GM12891 (cell line): ENCODE data around the gene WDR4. TPM values are rescaled to one million over a fixed set of nuclear protein-coding genes. Genes with fewer than 3 reads are reported as not detected.
"Not testable (repeated sequence)": the region's sequence is repeated elsewhere in the genome, so short reads cannot be mapped to it uniquely, and the experiment has no call there.

Experiments used
- DNase-seq: peaks from one replicate; pipeline ENCODE4 v3.0.0; 2011; ENCODE audit warnings: low spot score; ENCODE audit not compliant: insufficient read length
- FAIRE-seq: peaks from 2 replicates; lab custom pipeline; 2011; peaks lifted over from hg19 to GRCh38; lab: Jason Lieb, UNC
- PAX5 ChIP-seq: IDR thresholded peaks from 2 replicates; pipeline ENCODE4 v1.6.1; 2011; ENCODE audit warnings: low read length, moderate library complexity, mild to moderate bottlenecking; ENCODE audit not compliant: insufficient read depth, severe bottlenecking
- POLR2A ChIP-seq: IDR thresholded peaks from 2 replicates; pipeline ENCODE4 v1.6.1; 2011; ENCODE audit warnings: low read depth, low read length, control low read depth
- POLR2AphosphoS5 ChIP-seq: IDR thresholded peaks from 2 replicates; pipeline ENCODE4 v1.6.1; 2011; ENCODE audit warnings: low read depth, low read length, control low read depth
- POU2F2 ChIP-seq: IDR thresholded peaks from 2 replicates; pipeline ENCODE4 v1.6.1; 2011; ENCODE audit warnings: low read depth, mild to moderate bottlenecking, control low read depth, low read length, moderate library complexity
- SPI1 ChIP-seq: IDR thresholded peaks from 2 replicates; pipeline ENCODE4 v1.6.1; 2011; ENCODE audit warnings: low read depth, low read length, control low read depth
- TAF1 ChIP-seq: IDR thresholded peaks from 2 replicates; pipeline ENCODE4 v1.6.1; 2011; ENCODE audit warnings: low read depth, low read length, control low read depth
- polyA plus RNA-seq: library from polyadenylated mRNA; unstranded; fragments of >200 nt; gene quantifications from one replicate; pipeline ENCODE4 v1.2.1, GENCODE V29; 2012; ENCODE audit warnings: low read depth, missing spikeins, inconsistent platforms; ENCODE audit not compliant: missing spikeins

The WDR4 gene, protein sequence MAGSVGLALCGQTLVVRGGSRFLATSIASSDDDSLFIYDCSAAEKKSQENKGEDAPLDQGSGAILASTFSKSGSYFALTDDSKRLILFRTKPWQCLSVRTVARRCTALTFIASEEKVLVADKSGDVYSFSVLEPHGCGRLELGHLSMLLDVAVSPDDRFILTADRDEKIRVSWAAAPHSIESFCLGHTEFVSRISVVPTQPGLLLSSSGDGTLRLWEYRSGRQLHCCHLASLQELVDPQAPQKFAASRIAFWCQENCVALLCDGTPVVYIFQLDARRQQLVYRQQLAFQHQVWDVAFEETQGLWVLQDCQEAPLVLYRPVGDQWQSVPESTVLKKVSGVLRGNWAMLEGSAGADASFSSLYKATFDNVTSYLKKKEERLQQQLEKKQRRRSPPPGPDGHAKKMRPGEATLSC
- 10.5 TPM for polyA plus RNA-seq

DNA sequence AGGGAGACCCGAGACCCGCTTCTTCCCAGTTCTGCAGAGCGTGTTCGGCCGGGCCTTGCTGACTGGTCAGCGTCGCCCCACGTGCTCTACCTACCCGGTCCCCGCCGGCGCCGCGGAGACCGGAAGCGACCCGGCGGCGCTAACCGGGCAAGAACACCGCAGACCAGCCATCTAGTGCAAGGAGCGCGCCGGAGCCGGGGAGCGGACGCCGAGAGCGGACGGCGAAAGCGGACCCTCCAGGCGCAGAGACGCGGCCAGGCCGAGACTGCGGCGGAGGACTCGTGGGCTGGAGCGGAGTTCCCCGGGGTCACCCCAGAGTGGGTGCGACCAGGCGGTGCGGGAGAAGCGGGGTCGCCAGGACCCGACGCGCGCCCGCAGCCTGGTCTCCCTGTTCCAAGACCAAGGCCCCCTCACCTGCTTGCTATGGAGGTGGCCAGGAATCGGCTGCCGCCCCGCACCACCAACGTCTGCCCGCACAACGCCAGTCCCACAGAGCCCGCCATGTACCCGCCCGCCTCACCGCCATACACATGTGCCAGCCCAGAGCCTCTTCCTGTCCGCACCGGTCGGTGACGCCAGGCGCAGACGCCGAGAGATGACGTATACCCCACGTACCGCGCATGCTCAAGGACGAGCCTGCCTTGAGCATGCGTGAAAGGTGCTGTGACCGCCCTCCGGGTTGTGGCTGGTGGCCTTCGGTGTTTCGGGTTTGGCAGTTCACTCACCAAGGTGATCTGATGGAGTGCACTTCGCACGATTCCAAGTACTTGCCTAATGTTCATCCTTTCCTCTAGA is at the start of gene WDR4:
TSS of gene WDR4 (minus strand) at position 547 of the 795 bp plus-strand sequence. CDS start at position 503, 44 bp downstream.
- TF ChIP-seq POLR2A (peak; percentile 98), POLR2AphosphoS5 (peak; percentile 99), TAF1 (peak; percentile 99), PAX5 (no peak), POU2F2 (peak; percentile 57), SPI1 (peak; percentile 38; the same call in 1 of the 2 replicates)
- peak; percentile 99 for FAIRE-seq
- peak; percentile 97 for DNase-seq

GRCh38 chr21:42927474-42928200 is 48.3 kb upstream of the WDR4 start:
- DNase-seq, FAIRE-seq: not testable (repeated sequence)

DNA sequence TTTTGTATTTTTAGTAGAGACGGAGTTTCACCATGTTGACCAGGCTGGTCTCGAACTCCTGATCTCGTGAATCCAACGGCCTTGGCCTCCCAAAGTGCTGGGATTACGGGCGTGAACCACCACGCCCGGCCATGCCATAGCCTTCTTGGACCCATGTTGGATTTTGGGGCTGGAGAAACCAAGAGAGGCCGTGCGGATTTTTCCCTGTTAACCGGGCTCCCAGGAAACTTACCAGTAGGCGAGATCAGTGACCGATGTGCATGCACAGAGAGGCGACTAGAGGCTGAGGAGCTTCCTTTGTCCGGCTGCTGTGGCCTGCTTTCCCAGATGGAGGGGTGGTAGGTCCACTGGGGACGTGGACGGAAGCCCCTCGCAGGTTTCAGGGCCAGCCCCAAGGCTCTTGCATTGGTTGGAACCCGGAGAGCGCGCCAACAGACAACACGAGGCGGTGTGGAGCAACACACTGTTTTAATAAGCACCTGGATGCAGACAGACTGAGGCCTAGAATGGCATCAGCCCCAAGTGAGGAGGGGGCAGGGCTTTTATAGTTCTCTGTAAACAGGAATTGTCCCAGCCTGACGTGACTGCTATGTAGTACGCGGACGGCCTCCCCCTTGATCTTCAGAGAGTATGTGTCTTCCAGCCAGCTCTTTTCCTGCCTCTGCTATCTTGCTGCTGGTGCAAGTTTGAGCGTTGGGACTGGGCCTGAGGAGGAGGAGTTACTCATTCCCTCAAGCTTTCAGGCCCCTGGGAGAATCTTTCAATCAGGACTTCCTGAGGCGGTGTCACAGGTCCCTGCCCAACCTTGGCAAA is 46.0 kb upstream of the WDR4 start, which contains the start of gene ERVH48-1:
TSS of gene ERVH48-1 (minus strand) at position 517 of the 813 bp plus-strand sequence. CDS start 6,624 bp downstream, outside the sequence.
- FAIRE-seq (no peak), DNase-seq (no peak)
- no peak for TF ChIP-seq TAF1
- no peak for TF ChIP-seq POLR2AphosphoS5
- no peak for TF ChIP-seq SPI1
- no peak for TF ChIP-seq POLR2A
- no peak for TF ChIP-seq PAX5
- no peak for TF ChIP-seq POU2F2

DNA sequence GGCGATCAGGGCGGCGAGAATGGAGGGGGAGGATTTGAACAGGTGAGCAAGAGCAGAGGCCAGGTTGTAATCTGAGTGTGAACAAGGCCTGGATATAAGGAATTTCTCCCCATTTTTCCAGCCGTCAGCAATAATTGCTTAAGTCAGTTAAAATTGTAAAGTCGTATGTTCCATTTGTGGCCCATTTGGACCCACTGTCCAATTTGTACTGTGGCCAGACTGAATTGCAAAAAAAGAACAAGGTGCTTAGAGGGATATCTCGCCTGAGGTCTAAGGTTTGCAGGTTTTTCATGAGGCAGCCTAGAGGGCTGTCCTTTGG is 45.1 kb upstream of the WDR4 start:
- no peak for FAIRE-seq
- TF ChIP-seq PAX5 (no peak), SPI1 (no peak), POLR2A (no peak), POU2F2 (no peak), TAF1 (no peak), POLR2AphosphoS5 (no peak)
- no peak for DNase-seq

DNA sequence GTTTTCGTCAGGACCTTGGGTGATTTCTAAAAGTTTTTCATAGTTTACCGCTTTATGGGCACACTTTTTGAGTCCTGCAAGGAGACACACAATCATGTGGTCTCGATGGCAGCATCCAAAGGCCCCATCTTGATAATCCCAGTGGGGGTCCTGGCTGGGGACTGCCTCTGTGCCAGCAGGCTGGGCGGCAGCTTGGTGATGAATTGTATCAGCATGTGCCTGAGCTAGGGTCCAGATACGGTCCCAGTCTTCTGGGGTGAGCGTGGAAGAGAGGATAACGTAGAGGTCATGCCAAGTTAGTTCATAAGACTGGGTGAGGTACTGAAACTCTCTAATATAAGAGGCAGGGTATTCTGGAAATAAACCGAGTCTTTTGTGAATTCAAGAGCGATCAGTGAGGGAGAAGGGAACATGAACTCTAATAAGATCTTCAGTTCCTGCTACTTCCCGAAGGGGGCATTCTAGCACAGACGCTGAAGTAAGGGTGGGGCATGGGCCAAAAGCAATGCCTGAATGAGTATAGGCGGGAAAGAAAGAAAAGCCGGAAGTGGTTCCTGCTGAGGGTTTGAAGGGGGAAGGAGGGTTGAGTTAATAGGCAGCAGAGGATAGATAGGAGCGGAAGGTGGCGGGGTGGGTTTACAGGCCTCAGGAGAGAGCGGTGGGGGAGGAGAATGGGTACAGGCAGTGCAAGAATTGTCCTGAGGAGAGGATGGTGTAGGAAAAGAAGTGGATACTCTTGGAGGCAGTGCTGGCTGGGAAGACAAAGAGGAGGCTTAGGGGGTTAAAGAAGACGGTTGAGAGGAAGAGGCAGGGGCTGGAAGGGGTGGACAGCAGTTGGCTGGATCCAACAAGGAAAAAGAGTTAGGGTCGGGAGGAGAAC is 44.5 kb upstream of the WDR4 start:
- DNase-seq (peak; percentile 76), FAIRE-seq (peak; percentile 78)
- no peak for TF ChIP-seq POLR2AphosphoS5
- TF ChIP-seq POLR2A = 0 out of 2 replicates have a peak, but pooled peaks have one; percentile 39
- TF ChIP-seq SPI1 = peak; percentile 49
- no peak for TF ChIP-seq POU2F2

DNA sequence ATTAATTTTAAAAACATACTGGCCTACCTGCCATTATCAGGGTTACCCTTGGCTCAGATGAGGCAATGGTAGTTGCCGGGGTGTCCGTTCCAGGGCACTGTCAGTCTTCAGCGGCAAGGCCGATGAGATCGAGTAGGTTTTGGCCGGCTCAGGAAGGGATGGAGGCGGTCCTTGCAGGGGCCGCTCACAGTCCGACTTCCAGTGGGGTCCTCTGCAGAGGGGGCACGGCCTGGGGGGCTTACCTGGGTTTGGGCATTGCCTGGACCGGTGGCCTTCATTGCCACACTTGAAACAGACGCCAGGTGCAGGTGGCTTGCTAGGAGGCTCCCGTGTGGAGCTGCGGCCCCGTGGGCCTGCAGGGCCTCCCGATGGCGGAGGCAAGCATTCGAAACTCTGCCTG is 43.6 kb upstream of the WDR4 start:
- TF ChIP-seq POLR2AphosphoS5 (no peak), POU2F2 (no peak), PAX5 (no peak), POLR2A (no peak), SPI1 (no peak), TAF1 (no peak)
- no peak for FAIRE-seq
- no peak for DNase-seq

- no peak for FAIRE-seq
- TF ChIP-seq TAF1 = no peak
- no peak for TF ChIP-seq PAX5
- TF ChIP-seq POU2F2 = no peak
- TF ChIP-seq SPI1 = no peak
- TF ChIP-seq POLR2AphosphoS5 = no peak
- no peak for TF ChIP-seq POLR2A
- no peak for DNase-seq
Observed at GRCh38 chr21:42921927-42922326, 42.6 kb upstream of the WDR4 start.

- TF ChIP-seq POLR2AphosphoS5 = no peak
- TF ChIP-seq TAF1 = no peak
- no peak for TF ChIP-seq PAX5
- TF ChIP-seq SPI1 = no peak
- no peak for TF ChIP-seq POLR2A
- FAIRE-seq = no peak
- no peak for DNase-seq
Observed at GRCh38 chr21:42918291-42918690, 39.0 kb upstream of the WDR4 start.
